AG08395 (cell line): Measurements from ENCODE around the gene FZD4.
A peak's percentile ranks its signal among the peaks of the same experiment; 100 is the strongest.
"Not testable (repeated sequence)": the region's sequence is repeated elsewhere in the genome, so short reads cannot be mapped to it uniquely, and the experiment has no call there.

Experiments used
- DNase-seq: peaks from one replicate; pipeline ENCODE4 v3.0.0; 2012; ENCODE audit warnings: mixed read lengths, low spot score

FZD4 gene

DNA sequence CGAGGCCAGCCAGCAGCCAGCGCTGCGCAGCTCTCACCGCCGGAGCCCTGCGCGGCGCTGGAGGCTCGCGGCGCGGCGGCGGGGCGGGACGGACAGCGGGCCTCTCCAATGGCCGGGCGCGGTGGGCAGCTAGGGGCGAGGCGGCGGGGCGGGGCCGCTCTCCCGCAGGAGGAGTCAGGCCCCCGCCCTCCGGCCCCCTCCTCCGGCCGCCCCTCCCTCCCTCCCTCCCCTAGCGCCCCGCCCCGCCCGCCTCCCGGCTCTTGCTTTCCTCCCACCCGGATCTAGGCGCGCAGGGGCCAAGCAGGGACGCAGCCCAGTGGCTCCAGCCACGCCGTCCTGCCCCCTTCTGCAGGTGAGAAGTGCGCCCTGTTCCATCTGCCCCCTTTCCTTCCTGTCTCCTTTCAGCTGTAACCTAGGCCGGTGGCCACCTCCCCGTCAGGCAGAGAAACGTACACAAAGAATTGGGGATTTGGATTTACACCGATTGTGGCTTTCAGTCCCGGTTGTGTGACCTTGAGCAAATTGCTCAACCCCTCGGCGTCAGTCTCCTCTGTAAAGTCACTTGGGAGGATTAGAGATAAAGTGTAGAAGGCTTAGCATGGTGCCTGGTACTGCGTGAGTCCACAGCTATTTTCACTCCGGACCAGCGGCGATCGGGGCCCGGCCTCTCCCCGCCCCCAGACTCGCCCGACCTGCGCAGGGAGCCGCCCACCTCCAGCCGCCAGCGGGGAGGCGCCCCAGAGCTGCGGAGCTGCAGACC lies at the start of gene FZD4:
Gene FZD4, minus strand, starts transcription at position 35 of the 760 bp plus-strand sequence. CDS start 310 bp downstream, outside the sequence.
- DNase-seq, result peak; percentile 97

DNA sequence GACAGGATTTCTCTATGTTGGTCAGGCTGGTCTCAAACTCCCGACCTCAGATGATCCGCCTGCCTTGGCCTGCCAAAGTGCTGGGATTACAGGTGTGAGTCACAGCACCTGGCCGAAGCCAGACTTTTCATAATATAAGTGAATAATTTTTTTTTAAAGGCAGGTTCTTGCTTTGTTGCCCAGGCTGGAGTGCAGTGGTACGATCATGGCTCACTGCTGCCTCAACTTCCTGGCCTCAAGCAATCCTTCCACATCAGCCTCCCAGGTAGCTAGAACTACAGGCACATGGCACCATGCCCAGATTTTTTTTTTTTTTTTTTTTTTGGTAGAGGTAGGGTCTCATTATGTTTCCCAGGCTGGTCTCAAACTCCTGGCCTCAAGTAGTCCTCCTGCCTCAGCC lies 49.1 kb upstream of the FZD4 start:
- not testable (repeated sequence) for DNase-seq

DNA sequence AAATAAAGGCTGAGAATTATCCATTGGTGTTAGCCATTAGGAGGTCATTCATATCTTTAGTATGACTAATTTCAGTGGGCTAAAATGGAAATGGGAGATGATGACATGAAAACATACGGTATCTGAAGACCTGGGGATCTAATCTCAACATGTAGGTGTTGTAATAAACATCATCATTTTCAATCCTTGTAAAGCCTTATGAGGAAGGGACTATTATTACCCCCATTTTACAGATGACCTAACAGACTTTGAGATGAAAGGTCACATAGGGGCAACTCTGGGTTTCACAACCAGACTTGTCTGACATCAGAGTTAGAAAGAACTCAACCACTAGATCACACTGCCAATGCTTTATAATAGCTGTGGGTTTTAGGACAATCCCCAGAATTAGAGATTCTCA lies 47.7 kb upstream of the FZD4 start:
- DNase-seq, result no peak

DNA sequence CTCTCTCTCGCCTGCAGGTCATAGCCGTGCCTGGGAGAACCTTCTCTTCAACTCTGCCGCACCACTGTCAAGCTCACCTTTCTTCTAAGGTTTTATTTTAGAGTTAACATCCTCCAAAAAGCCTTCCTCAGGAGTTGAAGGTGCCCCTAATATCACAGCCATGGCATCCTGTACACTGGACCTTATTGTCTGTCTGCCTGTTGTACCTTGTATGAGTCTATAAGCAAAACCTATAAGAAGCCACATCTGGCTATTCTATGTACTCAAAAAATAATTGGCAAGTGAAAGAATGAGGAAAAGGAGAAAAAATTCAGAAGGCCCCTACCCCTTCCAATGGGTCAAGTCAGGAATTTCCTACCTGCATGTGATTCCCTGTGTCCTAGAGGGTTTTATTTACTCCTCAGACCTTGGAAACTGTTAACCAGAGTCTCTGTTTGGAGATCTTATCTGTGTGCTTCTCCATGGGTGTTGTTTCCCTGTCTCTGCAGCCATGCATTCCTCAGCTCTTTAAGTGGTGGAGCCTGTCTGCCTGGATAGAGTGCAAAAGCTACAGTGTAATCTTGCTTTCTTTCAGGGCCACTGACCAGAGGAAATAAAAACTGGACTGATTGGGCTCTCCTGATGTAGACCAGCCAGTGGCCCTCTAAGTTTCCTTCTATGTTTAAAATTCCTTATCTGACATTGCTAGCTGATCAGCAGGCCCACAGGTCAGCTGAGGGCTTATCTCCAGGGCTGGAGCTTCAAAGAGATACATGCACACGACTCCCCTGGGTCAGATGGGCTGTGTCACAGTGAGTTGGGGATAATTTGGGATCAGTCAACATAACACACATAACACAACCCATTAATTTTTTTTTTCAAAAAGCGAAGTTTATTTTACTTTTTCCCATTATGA lies 44.9 kb upstream of the FZD4 start:
- no peak for DNase-seq

DNA sequence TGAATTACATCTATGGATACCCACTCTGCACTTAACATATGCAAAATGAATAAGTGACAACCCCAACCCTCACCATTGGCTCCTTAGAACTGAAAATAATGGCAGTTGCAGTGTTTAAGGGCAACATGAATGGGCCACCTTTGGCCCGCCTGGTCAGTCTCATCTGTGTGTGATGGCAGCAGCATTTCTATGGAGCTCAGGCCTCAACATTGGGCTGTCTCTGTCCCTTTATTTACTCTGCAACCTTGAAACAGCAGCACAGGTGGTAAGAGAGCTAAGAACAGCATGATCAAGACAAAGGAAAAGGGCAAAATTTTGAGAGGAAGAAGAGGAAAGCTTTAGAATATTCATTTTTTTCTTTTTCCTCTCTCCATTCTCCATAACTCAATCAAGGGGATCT lies 44.2 kb upstream of the FZD4 start:
- no peak for DNase-seq

DNA sequence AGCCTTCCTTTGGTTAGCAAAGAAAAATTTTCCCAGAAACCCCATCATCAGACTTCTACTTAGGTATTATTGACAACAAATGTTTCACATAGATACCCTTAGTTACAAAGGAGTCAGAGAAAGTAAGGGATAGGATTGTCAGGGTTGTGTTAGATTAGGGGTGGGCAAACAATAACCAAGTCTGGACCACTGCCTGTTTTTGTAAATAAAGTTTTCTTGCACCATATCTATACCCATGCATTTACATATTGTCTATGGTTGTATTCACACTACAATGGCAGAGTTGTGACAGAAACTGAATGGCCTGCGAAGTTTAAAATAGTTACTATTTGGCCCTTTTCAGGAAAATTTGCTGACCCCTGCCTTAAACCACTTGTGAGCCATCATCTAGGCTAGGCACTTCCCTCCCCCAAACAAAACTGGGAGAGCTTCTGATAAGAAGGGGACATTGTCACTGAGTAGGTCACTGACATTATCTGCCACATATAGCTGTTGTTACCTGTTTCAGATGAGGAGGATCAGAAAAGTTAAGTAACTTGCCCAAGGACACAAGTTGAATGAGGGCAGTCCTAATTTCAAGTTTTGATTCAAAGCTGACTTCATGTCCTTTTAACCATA lies 41.9 kb upstream of the FZD4 start:
- no peak for DNase-seq

DNA sequence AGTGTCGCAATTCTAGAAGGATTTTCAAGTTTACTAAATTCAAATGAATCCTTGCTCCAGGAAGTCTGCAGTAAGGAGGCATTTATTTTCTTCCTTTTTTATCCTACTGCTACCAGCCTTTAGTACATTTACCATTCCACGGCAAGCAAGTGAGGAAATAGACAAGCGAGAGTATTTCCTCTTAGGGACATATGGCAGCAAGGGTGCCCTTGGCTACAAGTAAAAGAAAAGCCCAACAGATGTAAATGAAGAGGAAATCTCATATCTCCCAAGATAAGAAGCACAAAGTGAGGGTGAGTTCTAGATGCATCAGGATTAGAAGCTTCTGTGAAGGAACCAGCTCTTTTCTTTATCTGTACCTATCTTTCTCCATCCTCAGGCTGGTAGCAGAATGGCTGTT lies 37.8 kb upstream of the FZD4 start:
- DNase-seq, result no peak

DNA sequence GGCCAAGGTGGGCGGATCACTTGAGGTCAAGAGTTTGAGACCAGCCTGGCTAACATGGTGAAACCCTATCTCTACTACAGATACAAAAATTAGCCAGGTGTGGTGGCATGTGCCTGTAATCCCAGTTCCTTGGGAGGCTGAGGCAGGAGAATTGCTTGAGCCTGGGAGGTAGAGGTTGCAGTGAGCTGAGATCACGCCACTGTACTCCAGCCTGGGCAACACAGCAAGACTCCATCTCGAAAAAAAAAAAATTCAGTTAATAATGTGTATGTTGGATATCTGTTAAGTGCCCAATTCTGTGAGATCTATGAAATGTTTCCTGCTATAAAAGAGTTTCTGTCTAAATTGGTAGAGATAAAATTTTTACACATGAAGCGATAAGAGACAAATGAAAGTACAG lies 37.1 kb upstream of the FZD4 start:
- not testable (repeated sequence) for DNase-seq

DNA sequence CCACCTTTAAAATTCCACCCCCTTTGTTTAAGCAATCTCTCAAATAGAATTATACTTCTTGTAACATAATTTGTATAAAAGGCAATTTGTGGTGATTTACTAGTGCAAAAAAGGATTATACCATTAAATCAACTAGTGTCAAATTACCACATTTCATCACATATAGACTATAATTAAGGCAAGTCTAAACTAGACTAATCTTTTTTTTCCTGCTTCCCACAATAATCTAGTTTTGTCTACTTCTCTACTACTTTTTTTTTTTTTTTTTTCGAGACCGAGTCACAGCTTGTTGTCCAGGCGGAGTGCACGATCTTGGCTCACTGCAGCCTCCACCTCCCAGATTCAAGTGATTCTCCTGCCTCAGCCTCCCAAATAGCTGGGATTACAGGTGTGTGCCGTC lies 36.1 kb upstream of the FZD4 start:
- DNase-seq, result no peak

DNA sequence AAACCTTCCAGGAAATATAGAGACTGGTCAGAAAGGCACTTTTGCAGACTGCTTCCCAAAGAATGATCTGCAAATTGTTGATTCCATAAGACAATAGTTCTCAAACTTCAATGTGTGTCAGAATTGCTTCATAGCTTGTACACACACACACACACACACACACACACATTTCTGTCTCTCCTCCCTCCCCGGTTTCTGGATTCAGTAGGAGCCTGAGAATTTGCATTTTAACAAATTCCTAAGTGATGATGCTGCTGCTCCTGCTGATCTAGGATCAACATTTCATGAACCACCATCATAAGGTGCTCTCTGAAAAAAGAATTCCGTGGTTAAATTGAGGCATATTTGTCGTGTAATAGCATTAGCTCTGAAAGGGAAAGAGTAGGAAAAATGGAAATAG lies 35.3 kb upstream of the FZD4 start:
- peak; percentile 70 for DNase-seq

DNA sequence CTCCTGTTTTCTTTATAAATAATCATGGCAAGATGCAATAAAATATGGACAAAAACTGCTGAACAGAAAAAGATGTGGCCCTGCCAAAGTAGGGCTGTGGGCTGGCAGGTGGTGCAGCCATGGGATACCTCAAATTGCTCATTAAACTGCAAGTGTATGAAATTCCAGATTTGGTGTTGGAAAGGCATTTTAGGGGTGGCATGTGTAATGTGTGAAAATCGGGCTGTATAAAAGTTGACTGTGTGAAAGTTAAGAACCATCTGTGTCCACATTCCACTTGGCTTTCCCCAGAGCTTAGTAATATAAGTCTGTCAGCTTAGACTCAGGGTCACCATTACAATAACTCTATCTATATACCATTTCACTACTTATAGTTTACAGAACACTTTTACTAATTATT lies 34.8 kb upstream of the FZD4 start:
- no peak for DNase-seq

DNA sequence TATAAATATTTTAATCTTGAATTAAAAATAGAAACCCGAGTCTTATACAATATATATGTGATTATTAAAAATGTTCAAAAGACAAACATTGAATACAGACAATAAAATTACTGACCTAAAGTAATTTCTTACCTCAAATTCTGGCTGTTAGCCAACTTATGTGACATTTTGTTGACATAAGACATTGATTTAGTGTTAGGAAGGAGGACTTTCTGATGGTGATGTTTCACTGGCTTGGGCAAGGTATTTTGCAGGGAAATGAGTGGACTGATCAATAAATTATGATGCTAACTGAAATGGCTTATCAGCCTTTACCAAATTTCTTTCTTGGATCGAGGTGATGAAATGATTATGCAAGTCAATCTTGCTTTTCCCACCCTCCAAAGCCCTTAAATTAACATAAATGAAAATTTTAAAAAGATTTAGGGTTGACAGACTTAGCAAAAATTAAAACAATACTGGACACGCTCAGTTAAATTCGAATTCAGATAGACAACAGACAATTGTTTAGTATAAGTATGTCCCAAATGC lies 33.2 kb upstream of the FZD4 start:
- DNase-seq, result no peak

DNA sequence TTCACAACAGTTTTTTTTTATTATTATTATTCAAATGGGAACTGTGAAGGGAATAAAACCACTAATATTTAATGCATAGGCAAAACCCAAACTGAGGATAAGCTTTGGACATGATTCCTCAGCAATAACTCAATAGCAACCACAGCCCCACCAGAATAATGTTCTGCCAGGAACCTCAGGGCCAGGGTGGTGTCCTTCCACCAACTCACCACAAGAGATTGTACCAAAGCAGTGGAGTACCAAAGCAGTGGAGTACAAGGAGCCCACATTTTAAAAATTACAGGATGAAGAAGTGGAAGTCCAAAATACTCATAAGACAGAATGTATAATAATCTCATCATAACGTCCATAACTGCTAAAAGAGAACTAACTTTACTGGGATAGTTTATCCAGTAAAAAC lies 32.5 kb upstream of the FZD4 start:
- DNase-seq, result no peak

DNA sequence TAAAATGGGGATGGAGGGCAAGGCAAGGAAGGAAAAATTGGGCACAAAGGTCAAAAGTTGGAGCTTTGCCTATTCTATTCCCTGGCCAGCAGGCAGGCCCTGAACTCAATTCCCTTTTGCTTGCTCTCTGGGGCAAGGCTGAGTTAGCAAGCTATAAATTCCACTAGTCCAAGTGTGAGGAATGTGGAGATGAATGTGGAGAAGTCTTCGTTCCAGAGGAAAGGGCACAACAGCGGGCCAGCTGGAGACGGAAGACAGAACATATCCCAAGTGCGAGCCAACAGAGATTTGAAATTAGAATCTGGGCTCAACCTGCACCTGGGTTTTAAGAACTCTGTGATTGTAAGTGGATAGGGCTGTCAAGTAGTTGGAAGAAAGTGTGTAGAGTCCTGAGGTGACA lies 29.5 kb upstream of the FZD4 start:
- DNase-seq, result no peak

DNA sequence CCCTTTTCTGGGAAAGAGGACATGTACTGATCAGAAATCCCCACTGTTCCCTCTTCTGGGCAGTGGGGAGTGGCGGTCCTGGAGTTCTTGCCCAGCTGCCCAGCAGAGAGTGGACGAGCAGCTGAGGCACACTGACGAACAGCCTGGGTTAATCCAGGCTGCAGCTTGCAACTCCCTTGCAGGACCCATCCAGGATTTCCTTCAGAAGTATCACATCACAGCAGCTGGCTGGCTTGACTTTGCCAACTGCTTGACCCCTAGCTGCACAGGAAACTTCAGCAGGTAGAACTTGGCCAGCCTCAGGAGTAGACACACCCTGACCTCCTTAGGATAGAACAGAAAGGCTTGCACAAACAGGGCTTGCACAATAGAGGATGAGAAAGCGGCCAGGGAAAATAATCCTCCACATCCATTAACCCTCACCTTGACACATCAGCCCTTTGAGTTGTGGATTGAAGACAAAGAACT lies 27.9 kb upstream of the FZD4 start:
- no peak for DNase-seq

DNA sequence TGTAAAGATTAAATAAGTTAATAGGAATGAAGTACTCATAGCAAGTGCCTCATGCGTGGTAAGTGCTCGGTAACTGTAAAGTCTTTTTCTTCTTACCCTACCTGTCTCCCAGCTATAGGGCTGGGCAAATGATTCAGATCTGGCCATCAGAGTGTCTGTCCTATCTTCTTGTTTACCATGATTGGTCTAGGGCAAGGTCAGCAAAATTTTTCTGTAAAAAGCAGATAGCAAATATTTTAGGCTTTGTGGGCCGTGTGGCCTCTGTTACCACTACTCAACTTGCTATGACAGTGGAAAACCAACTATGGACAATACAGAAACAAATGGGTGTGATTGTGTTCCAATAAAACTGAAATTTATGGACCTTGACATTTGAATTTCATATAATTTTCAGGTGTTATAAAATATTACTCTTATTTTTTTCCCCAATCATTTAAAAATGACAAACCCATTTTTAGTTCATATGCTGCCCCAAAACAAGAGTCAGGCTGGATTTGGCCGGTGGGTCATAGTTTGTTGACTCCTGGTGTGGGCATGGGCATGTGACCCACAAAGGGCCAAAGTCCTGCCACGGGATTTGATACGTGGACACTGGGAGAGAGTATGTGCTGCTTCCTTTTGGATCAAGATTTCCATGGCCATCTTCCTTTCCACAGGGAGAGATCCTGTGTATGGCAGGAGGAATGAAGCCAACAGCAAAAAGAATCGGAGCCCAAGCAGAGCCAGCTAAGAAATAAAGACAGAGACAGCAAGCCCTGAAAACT lies 26.8 kb upstream of the FZD4 start:
- no peak for DNase-seq

DNA sequence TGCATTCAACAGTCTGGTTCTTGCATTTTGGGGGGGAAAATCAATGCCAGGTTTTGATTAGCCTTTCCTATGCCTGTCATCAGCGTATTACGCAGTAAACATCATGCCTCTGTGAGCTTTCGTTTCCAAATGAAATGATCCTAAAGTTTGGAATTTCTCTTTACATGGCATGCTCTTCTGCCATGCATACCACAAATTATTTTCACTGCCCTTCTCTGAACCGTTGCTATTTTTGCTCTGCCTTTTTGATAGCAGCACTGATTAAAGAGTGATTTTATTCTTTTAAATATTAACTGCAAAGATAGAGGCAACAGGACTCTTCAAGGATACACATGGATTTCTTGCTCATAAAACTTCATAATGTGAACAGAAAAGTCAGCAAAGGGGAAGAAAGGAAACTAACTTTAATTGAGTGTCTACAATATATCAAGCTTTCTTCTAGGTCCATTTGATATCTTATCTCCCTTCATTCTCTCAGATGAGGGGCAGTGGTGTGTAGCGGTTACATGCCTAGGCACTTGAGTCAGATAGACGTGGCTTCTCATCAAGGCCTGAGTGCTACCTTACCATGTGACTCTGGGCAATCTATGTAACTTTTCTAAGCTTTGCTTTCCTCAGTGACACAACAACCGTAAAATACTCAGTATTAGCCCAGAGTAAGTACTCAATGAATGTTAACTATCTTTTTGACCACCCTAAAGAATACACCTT lies 25.0 kb upstream of the FZD4 start:
- no peak for DNase-seq

DNA sequence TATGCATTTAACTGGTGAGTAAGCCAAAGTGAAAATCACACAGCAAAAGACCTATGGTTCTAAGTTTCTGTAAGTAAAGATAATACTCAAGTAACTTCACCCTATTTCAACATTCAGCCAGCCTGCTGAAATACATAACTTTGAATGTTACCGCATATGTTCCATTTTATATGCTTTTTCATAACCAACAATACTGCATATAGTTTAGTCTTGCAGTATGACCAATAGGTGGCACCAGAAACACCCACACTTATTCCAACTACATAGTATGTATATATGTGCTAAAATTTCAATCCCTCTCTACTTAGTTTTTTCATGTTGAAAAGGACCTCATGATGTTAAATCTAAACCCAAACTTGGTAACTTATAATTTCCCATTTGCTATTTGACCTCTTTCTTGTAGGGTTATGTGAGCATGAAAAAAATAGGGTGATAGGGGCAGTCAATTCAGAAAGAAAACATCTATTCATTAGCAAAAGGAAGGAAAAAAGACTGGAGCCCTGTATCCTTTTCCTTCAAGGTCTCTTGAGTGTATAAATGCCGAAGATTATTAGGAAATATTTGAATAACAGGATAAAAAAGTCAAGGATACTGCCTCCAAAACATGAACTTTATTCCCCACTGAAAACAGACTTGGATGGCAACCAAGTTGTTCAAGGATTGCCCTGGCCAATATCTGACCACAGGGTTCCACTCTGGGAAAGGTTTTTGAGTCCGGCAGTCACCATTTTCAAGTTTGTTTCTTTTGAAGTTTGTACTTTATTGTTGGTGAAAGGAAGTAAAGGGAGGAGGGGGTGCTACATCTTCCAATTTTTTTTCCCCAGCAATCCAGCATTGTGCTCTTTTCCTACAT lies 23.8 kb upstream of the FZD4 start:
- peak; percentile 32 for DNase-seq

DNA sequence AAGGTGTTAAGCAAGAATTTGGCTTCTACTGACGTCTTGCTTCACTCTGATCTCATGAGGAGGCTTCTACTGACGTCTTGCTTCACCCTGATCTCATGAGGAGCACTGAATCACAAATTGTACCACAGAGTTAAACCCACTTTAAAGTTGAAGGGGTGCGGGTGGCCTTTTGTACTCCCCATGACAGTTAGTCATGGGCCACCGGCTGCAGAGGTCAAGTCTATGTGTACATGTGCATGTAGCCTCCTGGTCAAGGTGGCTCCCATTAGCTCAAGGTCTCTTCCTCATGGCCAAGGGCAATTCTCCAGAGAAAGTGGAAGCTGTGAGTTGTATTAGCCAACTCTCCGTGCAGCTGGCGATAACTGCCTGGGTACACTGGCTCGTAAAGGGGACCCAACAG lies 23.1 kb upstream of the FZD4 start:
- DNase-seq, result no peak

DNA sequence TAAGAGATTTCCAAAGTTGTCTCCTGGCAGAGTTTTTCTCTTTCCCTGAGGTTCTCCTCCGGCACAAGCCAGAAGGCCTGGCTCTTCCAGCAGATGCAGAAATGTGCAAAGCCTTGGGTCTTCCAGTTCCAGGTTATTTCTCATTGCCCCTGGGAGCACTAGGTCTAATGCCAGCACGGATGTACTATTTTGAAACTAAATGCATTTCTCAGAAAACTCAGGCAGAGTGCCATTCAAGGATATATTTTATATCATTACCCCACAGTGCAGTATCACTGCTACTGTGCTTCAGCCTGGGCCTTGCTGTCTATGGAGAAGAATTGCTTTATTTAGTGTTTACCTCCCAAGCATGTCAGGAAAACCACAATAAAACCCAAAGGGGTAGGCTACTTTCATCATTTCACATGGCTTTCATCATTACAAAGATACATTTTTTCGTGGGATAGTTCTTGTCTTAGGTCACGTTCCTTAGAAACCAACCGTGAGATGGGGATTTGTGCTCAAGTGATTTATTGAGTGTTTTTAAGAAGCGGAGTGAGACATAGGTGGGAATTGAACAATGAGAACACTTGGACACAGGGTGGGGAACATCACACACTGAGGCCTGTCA lies 22.4 kb upstream of the FZD4 start:
- no peak for DNase-seq
